CD14-positive monocyte (primary cell): ENCODE measurements around the gene PICK1. TPM values are rescaled to one million over a fixed set of nuclear protein-coding genes. Genes with fewer than 3 reads are reported as not detected.

Experiments
- DNase-seq, 3 donors: peaks; one replicate each; pipeline ENCODE4 v3.0.0-alpha.2; 2011 to 2022
- H2AFZ ChIP-seq: 2 replicates; pipeline ENCODE4 v1.6.0; 2012; ENCODE audit warnings: mild to moderate bottlenecking, low read depth, low read length, inconsistent platforms; ENCODE audit not compliant: insufficient read depth, poor library complexity, severe bottlenecking
- H3K27ac ChIP-seq, 2 donors: 1 replicate in 1 of 2; 2 replicates in 1 of 2; pipeline ENCODE4 v1.5.1; 2012 to 2013; ENCODE audit warnings: low read length in 2 of 2, control low read depth in 1 of 2, inconsistent platforms in 1 of 2, low read depth in 1 of 2, mild to moderate bottlenecking in 1 of 2
- H3K27me3 ChIP-seq, 2 donors: one replicate each; pipeline versions ENCODE4 v1.6.0 to v1.6.1; 2011 to 2013; ENCODE audit warnings: low read length in 2 of 2; ENCODE audit not compliant: control insufficient read depth in 2 of 2, insufficient read depth in 2 of 2
- H3K36me3 ChIP-seq, 2 donors: replicated peaks in 1 of 2; 1 replicate in 1 of 2; 2 replicates in 1 of 2; pipeline versions ENCODE4 v1.5.1 to v1.6.1; 2012 to 2013; ENCODE audit warnings: low read length in 2 of 2, control low read depth in 1 of 2, inconsistent platforms in 1 of 2, mild to moderate bottlenecking in 1 of 2; ENCODE audit not compliant: insufficient read depth in 2 of 2, control insufficient read depth in 1 of 2
- H3K4me1 ChIP-seq, 2 donors: 1 replicate in 1 of 2; 2 replicates in 1 of 2; pipeline versions ENCODE4 v1.5.1 to v1.6.1; 2012 to 2013; ENCODE audit warnings: low read length in 2 of 2, control low read depth in 1 of 2, inconsistent platforms in 1 of 2, mild to moderate bottlenecking in 1 of 2, moderate library complexity in 1 of 2; ENCODE audit not compliant: insufficient read depth in 2 of 2, control insufficient read depth in 1 of 2
- H3K4me2 ChIP-seq: replicated peaks from 2 replicates; pipeline ENCODE3; 2012; ENCODE audit warnings: low read length, moderate library complexity, mild to moderate bottlenecking; ENCODE audit not compliant: poor library complexity, severe bottlenecking; ENCODE audit errors: extremely low read depth
- H3K4me3 ChIP-seq, 3 experiments: fragments of 200-600 bp in 1 of 3; sonication (generic) in 1 of 3; replicated peaks in 1 of 3; 1 replicate in 2 of 3; 2 replicates in 1 of 3; pipeline ENCODE4 v1.5.1; 2011 to 2013; ENCODE audit warnings: low read length in 3 of 3, mild to moderate bottlenecking in 3 of 3, control low read depth in 2 of 3, low read depth in 2 of 3, inconsistent platforms in 1 of 3, moderate library complexity in 1 of 3
- H3K79me2 ChIP-seq: 2 replicates; pipeline ENCODE4 v1.6.0; 2012; ENCODE audit warnings: mild to moderate bottlenecking, control low read depth, inconsistent platforms, low read length, moderate library complexity; ENCODE audit not compliant: insufficient read depth
- H3K9ac ChIP-seq: 2 replicates; pipeline ENCODE4 v1.6.0; 2017; ENCODE audit warnings: low read length, mild to moderate bottlenecking; ENCODE audit not compliant: insufficient read depth, poor library complexity, severe bottlenecking
- H3K9me3 ChIP-seq, 2 donors: replicated peaks in 1 of 2; 1 replicate in 1 of 2; 2 replicates in 1 of 2; pipeline versions ENCODE4 v1.5.1 to v1.6.1; 2012 to 2013; ENCODE audit warnings: low read length in 2 of 2, control low read depth in 1 of 2; ENCODE audit not compliant: control insufficient read depth in 1 of 2, insufficient read depth in 1 of 2
- H4K20me1 ChIP-seq: 2 replicates; pipeline ENCODE4 v1.6.0; 2012; ENCODE audit warnings: mild to moderate bottlenecking, low read length, control low read depth, moderate library complexity; ENCODE audit not compliant: insufficient read depth
- H3K27ac Mint-ChIP-seq, 7 donors: one replicate each; pipeline ENCODE4 v1.8.0; 2020; ENCODE audit warnings: mild to moderate bottlenecking in 7 of 7, mixed read lengths in 7 of 7, moderate library complexity in 6 of 7, inconsistent platforms in 2 of 7
- H3K27me3 Mint-ChIP-seq, 3 donors: one replicate each; pipeline ENCODE4 v1.8.0; 2021 to 2022; ENCODE audit warnings: low read depth in 3 of 3, mild to moderate bottlenecking in 3 of 3, mixed read lengths in 3 of 3, moderate library complexity in 3 of 3, inconsistent platforms in 1 of 3
- H3K36me3 Mint-ChIP-seq, 2 donors: one replicate each; pipeline ENCODE4 v1.8.0; 2020; ENCODE audit warnings: mixed read lengths in 2 of 2, inconsistent platforms in 1 of 2, mild to moderate bottlenecking in 1 of 2
- H3K4me1 Mint-ChIP-seq: one replicate; pipeline ENCODE4 v1.8.0; 2020; ENCODE audit warnings: mild to moderate bottlenecking, mixed read lengths
- H3K4me3 Mint-ChIP-seq, 2 donors: one replicate each; pipeline ENCODE4 v1.8.0; 2020; ENCODE audit warnings: mild to moderate bottlenecking in 2 of 2, mixed read lengths in 2 of 2, moderate library complexity in 1 of 2
- H3K9me3 Mint-ChIP-seq, 7 donors: one replicate each; pipeline ENCODE4 v1.8.0; 2020 to 2022; ENCODE audit warnings: mixed read lengths in 7 of 7, mild to moderate bottlenecking in 6 of 7, moderate library complexity in 6 of 7, inconsistent platforms in 2 of 7
- WGBS: methylation state at CpG from one replicate; pipeline ENCODE4 v1.1.5; 2013; ENCODE audit warnings: missing lambda C conversion rate; ENCODE audit not compliant: insufficient coverage; 5-methylcytosine and 5-hydroxymethylcytosine counted together
- intact Hi-C, 2 donors: fragments of 100-400 bp; cut with micrococcal nuclease; formaldehyde crosslinking; loops; one replicate each; pipeline versions ENCODE4 v1.15.0 to v1.15.1; 2023
- polyA plus RNA-seq, 3 donors: library from polyadenylated mRNA; depleted of rRNA in 1 of 3; unstranded in 2 of 3; stranded (reverse) in 1 of 3; fragments of 300-500 nt in 2 of 3; fragments of >200 nt in 1 of 3; fragmentation: Illumina TruSeq in 2 of 3; gene quantifications; 1 replicate in 2 of 3; 2 replicates in 1 of 3; pipeline ENCODE4 v1.2.3, GENCODE V29; 2012 to 2021
- TF ChIP-seq, protein P1 (sequence below): fragments of 200-600 bp; IDR thresholded peaks from one replicate; pipeline ENCODE4 v1.8.0; 2022; ENCODE audit warnings: antibody characterized with exemption, mild to moderate bottlenecking

The PICK1 gene
- polyA plus RNA-seq, 3 donors = 6.4 to 16.9 (median 7.2) TPM

DNA sequence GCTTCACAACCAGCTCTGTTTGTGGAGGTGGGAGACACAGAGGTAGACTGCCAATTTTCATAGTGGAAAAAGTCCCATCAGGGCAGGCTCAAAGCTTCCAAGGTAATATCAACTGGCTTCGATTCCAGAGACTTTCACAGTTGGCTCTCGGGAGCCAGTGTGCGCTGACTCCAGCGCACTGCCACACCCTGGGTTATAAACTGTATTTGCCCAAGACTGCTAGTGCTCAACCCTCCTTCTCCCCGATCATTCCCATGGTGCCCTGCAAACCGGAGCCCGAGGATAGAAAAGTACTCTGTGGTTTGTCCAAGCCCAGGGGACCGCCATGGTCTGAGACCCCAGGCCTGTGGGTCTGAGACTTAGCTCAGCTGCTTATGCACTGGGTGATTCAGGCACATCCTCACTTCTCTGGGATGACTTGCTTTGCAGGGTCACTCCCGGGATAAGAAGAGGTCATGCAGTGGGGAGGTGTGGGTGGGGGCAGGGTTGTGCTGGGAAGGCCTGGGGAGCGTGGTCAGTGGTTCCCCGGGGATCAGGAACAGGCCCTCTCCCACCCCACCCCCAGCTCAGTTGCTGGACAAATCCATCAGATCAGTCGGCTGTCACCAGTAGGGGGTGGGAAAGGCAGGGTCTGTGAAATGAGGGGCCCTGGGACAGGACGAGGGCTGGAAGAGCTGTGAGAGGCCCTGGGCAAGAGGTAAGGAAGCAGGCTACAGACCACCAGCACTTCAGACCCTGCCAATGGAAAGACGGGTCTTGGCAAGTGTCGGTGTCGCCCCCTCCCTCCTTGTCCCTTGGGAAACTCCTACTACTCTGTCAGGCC is 26.7 kb upstream of the PICK1 start:
- no peak overlapping the region for H3K4me2 ChIP-seq
- peaks cover 21 to 23% of the 10 kb centered on the region in 2 donors for H3K4me1 ChIP-seq
- no peaks in the 10 kb centered on the region for H3K79me2 ChIP-seq
- intact Hi-C loops = no loop called here
- H2AFZ ChIP-seq = no peak overlapping the region
- H3K9me3 ChIP-seq = no peaks in the 10 kb centered on the region
- no peak overlapping the region for H3K27ac ChIP-seq
- no peak overlapping the region for H3K9ac ChIP-seq
- no peaks in the 10 kb centered on the region for H3K27me3 ChIP-seq
- Mint-ChIP-seq H3K4me1 (peaks cover 20% of the 10 kb centered on the region), H3K36me3 (no peaks in the 10 kb centered on the region), H3K4me3 (no peak overlapping the region), H3K27me3 (peaks cover 0 to 4% (median 2%) of the 10 kb centered on the region in 3 donors), H3K27ac (no peak overlapping the region), H3K9me3 (peaks cover 0 to 3% (median 0%) of the 10 kb centered on the region in 7 donors)
- H3K36me3 ChIP-seq = no peaks in the 10 kb centered on the region
- H3K4me3 ChIP-seq = no peak overlapping the region
- H4K20me1 ChIP-seq = no peaks in the 10 kb centered on the region
- no peak for DNase-seq
- WGBS = 98% methylated on average over 9 of the region's 16 CpGs
- TF ChIP-seq, protein P1, sequence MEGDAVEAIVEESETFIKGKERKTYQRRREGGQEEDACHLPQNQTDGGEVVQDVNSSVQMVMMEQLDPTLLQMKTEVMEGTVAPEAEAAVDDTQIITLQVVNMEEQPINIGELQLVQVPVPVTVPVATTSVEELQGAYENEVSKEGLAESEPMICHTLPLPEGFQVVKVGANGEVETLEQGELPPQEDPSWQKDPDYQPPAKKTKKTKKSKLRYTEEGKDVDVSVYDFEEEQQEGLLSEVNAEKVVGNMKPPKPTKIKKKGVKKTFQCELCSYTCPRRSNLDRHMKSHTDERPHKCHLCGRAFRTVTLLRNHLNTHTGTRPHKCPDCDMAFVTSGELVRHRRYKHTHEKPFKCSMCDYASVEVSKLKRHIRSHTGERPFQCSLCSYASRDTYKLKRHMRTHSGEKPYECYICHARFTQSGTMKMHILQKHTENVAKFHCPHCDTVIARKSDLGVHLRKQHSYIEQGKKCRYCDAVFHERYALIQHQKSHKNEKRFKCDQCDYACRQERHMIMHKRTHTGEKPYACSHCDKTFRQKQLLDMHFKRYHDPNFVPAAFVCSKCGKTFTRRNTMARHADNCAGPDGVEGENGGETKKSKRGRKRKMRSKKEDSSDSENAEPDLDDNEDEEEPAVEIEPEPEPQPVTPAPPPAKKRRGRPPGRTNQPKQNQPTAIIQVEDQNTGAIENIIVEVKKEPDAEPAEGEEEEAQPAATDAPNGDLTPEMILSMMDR = no peak

DNA sequence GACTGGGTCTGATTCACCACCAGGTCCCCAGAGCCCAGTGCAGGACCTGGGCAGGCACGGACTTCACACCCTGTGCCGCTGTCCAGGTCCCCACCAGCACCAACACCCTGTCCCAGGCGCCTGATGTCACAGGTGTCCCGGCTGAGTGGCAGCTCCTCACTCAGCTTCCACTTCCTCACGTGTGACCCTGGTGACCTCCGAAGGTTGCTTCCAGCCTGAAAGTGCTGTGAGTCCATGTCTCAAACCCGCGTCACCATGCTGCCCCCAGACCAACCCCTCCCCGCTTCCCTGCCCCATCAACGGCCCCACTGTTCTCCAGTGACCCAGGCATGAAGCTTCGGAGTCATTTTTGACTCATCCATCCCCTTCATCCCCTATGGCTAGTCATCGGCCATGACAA is 25.7 kb upstream of the PICK1 start:
- H3K79me2 ChIP-seq = no peaks in the 10 kb centered on the region
- no peaks in the 10 kb centered on the region for H4K20me1 ChIP-seq
- no peaks in the 10 kb centered on the region for H3K27me3 ChIP-seq
- DNase-seq = no peak
- no peak overlapping the region for H3K9ac ChIP-seq
- Mint-ChIP-seq H3K9me3 (peaks cover 0 to 3% (median 0%) of the 10 kb centered on the region in 7 donors), H3K27ac (no peak overlapping the region), H3K4me3 (no peak overlapping the region), H3K4me1 (peaks cover 20% of the 10 kb centered on the region), H3K27me3 (peaks cover 0 to 3% (median 2%) of the 10 kb centered on the region in 3 donors), H3K36me3 (no peaks in the 10 kb centered on the region)
- no peak overlapping the region for H3K4me3 ChIP-seq
- TF ChIP-seq, protein P1 = no peak
- intact Hi-C loops = no loop called here
- no peaks in the 10 kb centered on the region for H3K9me3 ChIP-seq
- H3K4me2 ChIP-seq = no peak overlapping the region
- H2AFZ ChIP-seq = no peak overlapping the region
- peaks cover 21 to 23% of the 10 kb centered on the region in 2 donors for H3K4me1 ChIP-seq
- WGBS = 89% methylated on average over 10 of the region's 12 CpGs
- H3K36me3 ChIP-seq = no peaks in the 10 kb centered on the region
- no peak overlapping the region for H3K27ac ChIP-seq
